DMS153 treated with DMSO at 0.1 percent for 48 hours (cell line): ENCODE data around the gene IL1R1.
"Not testable (repeated sequence)": the region's sequence is repeated elsewhere in the genome, so short reads cannot be mapped to it uniquely, and the experiment has no call there.

Source experiments
- DNase-seq: peaks from one replicate; lab custom pipeline; 2025; ENCODE audit not compliant: unreplicated experiment; lab: John Stamatoyannopoulos, UW

Gene IL1R1, protein sequence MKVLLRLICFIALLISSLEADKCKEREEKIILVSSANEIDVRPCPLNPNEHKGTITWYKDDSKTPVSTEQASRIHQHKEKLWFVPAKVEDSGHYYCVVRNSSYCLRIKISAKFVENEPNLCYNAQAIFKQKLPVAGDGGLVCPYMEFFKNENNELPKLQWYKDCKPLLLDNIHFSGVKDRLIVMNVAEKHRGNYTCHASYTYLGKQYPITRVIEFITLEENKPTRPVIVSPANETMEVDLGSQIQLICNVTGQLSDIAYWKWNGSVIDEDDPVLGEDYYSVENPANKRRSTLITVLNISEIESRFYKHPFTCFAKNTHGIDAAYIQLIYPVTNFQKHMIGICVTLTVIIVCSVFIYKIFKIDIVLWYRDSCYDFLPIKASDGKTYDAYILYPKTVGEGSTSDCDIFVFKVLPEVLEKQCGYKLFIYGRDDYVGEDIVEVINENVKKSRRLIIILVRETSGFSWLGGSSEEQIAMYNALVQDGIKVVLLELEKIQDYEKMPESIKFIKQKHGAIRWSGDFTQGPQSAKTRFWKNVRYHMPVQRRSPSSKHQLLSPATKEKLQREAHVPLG

DNA sequence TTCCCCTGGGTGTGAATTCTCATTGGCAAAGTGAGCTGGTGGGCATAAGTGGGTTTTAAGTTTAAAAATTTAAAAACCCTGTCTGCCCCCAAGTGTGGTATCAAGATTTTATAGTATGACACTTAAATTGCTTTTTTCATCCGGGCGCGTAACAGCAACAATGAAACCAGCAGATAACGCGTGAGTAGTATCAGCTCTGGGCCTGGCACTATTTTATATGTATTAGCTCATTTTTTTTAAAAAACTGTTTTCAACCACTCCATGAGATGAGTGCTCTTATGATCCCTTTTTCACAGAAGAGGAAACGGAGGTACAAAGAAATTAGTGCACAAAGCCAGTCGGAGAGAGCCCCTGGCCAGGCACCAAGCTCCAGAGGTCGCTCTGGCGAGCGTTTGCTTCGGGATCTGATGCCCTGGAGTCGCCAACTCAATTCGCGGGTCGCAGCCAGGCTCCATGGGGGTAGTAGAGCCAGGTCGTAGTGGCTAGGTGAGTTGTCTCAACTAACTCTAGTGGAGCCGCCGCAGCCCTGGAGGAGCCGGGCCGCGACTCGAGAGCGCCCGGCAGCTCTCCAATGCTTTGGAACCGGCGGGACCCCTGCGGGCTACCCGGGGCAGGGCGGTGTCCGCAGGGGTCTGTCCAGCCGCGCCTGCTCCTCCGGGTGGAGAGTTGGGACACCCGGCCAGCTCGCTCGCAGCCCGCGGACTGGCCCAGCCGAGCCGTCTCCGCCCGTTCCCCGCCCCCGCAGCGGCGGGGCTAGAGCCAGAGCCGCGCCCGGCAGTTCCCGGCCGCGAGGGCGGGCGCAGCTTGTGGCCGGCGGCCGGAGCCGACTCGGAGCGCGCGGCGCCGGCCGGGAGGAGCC, at the start of gene IL1R1:
Gene IL1R1 (plus strand): TSS at position 777 of the 859 bp plus-strand sequence. CDS start 14,979 bp downstream, outside the sequence.
- DNase-seq = no peak

GRCh38 chr2:102093662-102094061, 48.9 kb upstream of the IL1R1 start:
- no peak for DNase-seq

DNA sequence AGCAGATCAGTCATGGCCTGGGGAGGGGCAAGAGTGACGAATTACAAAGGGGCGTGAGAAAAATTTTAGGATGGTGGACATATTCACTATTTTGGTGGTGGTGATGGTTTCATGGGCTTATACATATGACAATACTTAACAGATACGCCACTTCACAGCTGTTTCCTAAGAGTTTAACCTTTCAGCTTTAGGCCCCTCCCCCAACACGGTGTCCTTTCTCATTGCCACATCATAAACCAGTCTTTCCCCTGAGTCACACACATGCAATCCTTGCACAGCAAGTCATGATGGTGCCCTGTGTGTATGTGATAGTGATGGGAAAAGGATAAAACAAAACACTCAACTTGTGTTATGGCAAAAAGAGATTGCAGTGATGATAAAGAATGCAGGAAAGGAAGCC, 47.6 kb upstream of the IL1R1 start:
- no peak for DNase-seq

GRCh38 chr2:102096103-102096502, 46.4 kb upstream of the IL1R1 start:
- no peak for DNase-seq

- no peak for DNase-seq
Measured at GRCh38 chr2:102098756-102099155, 43.8 kb upstream of the IL1R1 start.

DNA sequence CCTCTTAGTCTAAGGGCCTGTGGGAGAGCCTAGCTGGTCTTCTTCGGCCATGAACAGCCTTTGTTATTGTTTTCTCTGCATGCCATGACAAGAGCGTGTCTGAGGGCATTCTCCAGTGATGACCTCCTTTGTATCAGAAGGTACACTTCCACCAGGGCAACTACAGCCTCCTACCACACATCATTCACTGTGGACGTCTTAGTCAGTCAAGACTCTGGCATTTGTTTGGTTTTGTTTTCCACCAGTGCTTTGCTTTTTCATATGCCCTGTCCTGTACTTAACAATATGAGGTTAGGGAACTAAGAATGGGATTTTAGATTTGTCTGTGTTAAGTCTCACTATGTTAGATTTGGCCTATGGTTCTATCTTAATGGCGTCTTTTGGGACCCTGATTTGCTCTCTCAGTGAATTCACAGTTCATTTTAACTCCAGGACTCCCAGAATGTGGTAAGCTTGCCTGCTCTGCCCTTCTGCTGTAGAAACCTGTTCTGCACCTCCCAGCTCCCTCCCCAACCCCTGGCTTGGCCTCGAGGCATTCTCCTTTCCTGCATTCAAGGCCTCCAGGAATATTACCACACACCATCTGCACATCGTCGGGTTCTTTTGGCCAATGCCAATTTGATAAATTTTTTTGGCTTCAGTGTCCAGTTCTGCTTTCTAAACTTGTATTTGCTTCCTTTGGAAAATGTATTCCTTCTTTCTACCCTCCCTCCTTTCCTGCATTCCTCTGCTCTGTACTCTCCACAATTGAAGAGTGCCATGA, 42.8 kb upstream of the IL1R1 start:
- DNase-seq = no peak

- no peak for DNase-seq
Measured at GRCh38 chr2:102100371-102101096, 42.0 kb upstream of the IL1R1 start.

DNA sequence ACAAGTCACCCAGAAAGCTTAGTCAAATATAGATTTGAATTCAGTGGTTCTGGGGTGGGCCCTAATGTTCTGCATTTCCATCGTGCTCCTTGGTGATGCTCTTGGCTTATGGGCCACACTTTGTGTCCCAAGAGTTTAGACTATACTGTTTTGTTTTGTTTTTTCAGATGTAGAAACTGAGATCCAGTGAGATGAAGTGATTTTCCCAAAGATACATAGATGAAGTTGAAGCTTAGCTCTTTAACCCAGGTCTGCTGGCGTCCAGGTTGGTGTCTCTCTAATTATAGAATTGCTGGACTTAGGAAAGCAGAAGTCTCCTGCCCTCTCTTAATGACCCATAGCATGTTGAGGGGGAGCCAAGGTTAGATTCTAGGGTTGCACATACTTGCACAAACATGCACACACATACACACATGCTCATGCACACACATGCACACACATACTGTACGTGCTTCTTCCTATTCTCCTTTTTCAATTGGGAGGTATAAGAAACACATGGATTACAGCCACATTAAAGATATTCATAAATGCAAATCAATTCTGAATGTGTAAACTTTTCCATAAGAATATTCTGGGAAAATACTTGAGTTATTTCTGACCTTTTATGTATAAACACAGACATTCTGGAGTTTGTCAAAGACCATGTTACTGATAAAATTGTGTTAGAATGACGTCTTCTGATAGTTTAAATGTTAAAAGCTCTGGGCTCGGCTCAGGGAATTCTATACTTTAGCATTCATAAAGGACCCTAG, 41.3 kb upstream of the IL1R1 start:
- DNase-seq = no peak

- DNase-seq = no peak
Measured at GRCh38 chr2:102101849-102102635, 40.5 kb upstream of the IL1R1 start.

DNA sequence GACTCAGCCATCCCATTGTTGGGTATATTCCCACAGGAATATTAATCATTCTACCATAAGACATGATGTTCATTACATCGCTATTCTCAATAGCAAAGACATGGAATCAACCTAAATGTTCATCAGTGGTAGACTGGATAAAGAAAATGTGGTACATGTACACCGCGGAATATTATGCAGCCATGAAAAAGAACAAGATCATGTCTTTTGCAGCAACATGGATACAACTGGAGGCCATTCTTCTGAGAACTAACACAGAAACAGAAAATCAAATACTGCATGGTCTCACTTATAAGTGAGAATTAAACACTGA, 40.0 kb upstream of the IL1R1 start:
- not testable (repeated sequence) for DNase-seq

GRCh38 chr2:102103284-102103683, 39.3 kb upstream of the IL1R1 start:
- DNase-seq = no peak

DNA sequence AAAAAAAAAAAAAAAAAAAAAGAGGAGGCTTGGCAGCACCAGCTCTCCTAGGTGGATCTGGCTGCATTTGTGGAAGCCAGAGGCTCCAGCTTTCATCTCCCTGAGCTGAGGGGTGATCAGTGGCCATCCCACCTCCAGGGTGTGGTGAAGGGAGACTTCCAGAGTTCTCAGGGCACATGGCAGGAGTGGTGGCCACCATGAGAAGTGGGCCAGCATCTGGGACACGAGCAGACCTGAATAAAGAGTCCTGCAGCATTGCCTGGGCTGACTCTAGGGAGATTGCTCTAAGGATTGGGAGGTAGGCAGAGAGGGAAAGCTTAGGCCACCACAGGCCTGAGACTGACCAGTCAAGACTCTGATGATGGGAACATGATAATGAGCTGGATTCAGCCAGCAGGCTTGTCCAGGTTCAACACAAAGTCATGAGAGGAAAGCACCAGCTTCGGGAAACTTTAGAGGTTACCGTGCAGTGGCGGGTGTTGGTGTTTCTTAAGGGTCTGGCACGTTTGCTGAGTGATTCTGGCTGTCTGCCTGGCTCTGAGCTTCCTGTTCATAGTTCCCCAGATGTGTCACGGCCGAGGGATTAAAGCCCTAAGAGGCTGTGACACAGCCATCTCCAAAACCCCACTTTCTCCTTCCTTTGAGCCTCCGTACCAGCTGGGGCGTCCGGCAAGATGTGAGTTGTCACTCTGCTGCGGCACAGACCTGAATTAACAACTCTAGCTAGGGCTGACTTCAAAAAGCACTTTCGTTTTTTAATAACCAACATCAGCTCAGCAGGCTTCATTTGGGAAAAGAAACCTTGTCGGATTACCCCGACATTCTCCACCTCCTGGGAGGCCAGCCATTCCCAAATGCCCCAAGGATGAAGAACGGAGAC, 38.3 kb upstream of the IL1R1 start:
- no peak for DNase-seq

DNA sequence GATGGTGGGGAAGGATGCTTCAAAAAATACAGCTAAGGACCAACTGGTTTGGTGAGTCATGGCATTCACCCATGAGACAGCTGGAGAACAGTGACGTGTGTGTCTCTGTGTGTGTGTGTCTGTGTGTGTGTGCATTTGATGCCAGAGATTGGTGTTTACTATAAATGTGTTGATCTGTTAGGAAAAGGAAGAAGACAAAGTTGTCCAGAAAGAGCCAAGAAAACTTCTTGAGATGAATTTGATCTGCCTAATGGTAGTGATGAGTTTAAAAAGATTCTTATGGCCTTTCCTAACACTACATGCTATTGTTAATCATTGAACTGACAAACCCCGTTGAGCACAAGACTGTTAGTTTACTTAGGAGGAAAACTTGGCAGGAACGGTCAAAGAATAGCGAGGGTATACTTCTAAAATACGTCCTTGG, 36.4 kb upstream of the IL1R1 start:
- no peak for DNase-seq

- DNase-seq = not testable (repeated sequence)
Measured at GRCh38 chr2:102106813-102107740, 35.5 kb upstream of the IL1R1 start.

DNA sequence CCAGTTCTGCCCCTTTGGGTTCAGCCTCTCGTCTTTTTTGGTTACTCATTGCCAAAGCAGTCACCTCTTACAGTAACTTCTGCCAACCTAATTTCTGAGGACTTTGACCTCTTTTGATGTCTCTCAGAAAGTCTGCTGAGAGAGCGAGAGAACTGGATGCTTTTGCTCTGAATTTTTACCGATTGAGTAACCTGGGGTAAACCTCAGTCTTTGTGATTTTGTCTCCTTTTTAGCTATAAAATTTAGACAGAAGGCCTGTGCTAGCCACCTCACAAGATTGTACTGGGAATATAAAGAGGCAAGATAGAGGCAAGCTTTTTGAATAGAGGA, 34.8 kb upstream of the IL1R1 start:
- DNase-seq = no peak

GRCh38 chr2:102109016-102109415, 33.5 kb upstream of the IL1R1 start:
- no peak for DNase-seq

- DNase-seq = no peak
Measured at GRCh38 chr2:102110171-102110570, 32.4 kb upstream of the IL1R1 start.
